Activated CD8-positive, alpha-beta memory T cell treated with anti-CD3 and anti-CD28 coated beads for 4 hours (primary cell): ENCODE data around the gene OR4N2.
"Not testable (repeated sequence)": the region's sequence is repeated elsewhere in the genome, so short reads cannot be mapped to it uniquely, and the experiment has no call there.

Experiments used
- DNase-seq, 2 donors: peaks; one replicate each; pipeline ENCODE4 v3.0.0-alpha.2; 2020; ENCODE audit warnings: low read depth in 2 of 2

OR4N2 gene

GRCh38 chr14:19803470-19803869 is at the start of gene OR4N2:
TSS of gene OR4N2 (plus strand) at chr14:19803770. CDS start at chr14:19827449, 23,679 bp downstream.
- DNase-seq, result not testable (repeated sequence)

- DNase-seq, result no peak
Observed at GRCh38 chr14:19754172-19754571, 49.4 kb upstream of the OR4N2 start.

- DNase-seq, result not testable (repeated sequence)
Observed at GRCh38 chr14:19771491-19771890, 32.1 kb upstream of the OR4N2 start.

- DNase-seq, result no peak
Observed at GRCh38 chr14:19771895-19772430, 31.6 kb upstream of the OR4N2 start.

DNA sequence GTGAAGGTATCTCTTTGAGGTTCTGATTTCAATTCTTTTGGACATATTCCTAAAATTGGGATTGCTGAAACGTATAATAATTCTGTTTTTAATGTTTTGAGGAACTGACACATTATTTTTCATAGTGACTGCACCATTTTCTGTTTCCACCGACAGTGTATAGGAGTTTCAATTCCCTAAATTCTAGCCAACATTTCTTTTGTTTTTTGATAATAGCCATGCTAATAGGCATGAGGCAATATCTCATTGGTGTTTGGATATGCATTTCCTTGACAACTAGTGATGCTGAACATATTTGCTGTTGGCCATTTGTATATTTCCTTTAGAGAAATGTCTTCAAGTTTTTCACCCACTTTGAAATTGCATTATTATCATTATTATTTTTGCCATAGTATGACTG is 31.1 kb upstream of the OR4N2 start:
- not testable (repeated sequence) for DNase-seq

DNA sequence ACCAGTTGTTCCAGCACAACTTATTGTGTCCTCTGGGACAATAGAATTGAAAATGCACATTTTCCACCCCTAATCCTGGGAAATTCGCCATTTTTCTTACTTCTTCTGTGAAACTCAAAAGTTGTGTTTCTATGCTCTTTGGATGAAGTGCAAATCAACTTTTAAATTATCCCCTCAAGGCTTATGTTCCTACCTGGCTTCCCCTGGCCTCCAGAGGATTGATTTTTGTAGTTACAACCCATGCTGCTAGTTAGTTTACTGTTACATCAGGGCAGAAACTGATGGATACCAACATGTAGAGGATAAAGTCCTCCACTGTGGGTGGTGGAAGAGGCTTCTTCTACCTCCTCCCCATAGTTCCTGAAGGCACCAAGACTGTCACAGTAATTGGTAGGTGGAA is 30.4 kb upstream of the OR4N2 start, which contains the start of gene OR4M1:
Gene OR4M1, plus strand, starts transcription at position 301 of the 400 bp plus-strand sequence. CDS start 6,819 bp downstream, outside the sequence.
- DNase-seq, result not testable (repeated sequence)

- no peak for DNase-seq
Observed at GRCh38 chr14:19775587-19775986, 28.0 kb upstream of the OR4N2 start.

DNA sequence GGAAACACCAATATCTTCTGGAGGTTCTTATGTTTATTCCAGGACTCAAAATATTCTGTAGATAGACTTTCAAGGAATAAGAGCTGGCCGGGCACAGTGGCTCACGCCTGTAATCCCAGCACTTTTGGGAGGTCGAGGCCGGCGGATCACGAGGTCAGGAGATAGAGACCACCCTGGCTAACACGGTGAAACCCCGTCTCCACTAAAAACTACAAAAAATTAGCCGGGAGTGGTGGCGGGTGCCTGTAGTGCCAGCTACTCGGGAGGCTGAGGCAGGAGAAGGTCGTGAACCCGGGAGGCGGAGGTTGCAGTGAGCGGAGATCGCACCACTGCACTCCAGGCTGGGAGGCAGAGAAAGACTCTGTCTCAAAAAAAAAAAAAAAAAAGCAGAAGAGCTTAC is 17.7 kb upstream of the OR4N2 start:
- DNase-seq, result not testable (repeated sequence)

DNA sequence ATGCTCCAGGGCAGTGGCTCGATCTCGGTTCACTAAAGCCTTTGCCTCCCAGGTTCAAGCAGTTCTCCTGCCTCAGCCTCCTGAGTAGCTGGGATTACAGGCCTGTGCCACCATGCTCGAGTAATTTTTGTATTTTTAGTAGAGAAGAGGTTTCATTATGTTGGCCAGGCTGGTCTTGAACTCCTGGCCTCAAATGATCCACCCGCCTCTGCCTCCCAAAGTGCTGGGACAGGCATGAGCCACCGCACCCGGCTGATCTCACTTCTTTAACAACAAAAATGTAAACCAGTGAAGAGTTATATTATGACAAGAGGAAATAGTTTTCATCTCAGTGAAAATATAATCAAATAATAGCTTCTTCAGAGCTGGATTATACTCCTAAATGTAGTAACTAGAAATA is 16.3 kb upstream of the OR4N2 start:
- not testable (repeated sequence) for DNase-seq

DNA sequence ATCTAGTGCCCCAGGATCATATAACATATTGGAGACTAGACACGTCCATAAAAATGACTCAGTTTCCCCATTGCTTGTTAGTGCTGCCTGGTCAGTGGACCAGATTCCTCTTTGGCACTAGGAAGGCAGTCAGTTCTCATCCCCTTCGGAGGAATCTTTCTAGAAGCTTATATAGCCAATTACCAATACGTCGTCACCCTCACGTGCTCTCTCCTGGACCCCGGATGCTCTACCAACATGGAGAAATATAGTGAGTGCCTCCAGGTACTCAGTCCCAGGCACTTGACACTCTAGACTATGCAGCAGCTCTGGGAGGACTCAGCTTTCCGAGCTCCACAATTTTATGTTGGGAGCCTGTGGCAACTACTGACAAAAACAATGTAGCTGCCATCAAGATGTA is 15.4 kb upstream of the OR4N2 start:
- DNase-seq, result not testable (repeated sequence)

DNA sequence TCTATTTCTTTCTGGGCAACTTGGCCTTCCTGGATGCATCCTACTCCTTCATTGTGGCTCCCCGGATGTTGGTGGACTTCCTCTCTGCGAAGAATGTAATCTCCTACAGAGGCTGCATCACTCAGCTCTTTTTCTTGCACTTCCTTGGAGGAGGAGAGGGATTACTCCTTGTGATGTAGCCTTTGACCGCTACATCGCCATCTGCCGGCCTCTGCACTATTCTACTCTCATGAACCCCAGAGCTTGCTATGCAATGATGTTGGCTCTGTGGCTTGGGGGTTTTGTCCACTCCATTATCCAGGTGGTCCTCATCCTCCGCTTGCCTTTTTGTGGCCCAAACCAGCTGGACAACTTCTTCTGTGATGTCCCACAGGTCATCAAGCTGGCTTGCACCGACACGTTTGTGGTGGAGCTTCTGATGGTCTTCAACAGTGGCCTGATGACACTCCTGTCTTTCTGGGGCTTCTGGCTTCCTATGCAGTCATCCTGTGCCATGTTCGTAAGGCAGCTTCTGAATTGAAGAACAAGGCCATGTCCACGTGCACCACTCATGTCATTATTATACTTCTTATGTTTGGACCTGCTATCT is 7.0 kb upstream of the OR4N2 start:
- not testable (repeated sequence) for DNase-seq

DNA sequence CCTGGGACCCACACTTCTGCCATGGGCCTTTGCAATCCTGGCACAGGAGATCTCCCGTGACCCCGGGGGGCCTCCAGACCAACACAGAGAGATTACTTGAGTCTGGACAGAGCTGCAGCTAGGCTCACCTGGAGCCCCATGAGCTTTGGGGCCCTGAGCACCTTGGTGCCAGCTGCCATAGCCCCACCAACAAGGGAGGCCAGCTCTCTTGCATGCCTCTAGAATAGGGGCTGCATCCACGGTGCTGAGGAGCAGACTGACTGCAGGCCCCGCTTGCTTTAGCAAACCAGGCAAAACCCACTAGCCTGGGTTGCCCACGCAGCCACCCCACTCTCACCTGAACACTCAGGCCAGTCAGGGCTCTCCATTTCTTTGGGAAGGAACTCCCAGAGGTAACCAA is 3.7 kb upstream of the OR4N2 start:
- no peak for DNase-seq

DNA sequence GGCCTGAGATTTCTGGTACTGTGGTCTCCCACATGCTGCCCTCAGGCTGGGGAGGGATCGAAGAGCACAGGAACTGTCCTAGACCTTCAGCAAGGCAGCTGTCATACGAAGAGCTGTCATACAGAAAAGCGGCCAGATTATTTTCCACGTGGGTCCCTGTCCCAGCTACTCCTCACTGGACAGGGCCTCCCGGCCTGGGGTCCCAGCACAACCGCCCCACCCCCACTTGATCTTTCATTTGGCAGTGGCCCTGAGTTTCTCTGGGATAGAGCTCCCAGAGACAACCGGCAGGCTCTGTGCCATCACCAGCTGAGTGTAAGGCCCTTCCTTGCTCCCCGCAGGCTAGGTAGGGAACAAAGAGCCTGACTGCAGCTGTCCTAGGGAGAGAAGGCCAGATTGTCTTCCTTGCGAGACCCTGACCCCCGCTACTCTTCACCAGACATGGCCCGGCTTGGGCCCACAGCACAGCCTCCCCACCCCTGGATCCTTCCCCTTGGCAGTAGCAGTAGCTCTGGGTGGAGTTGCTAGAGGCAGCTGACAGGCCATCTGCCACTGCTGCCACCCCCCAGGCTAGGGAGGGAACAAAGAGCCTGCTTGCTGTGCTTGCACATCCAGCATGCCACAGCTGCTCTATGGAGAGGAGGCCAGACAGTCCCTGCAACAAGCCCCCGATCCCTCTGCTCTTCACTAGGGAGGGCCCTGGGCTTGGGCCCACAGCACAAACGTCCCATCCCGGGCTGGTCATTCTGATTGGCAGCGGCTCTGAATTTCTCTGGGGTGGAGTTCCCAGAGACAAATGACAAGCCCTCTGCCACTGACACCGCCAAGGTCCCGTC is 3.1 kb upstream of the OR4N2 start:
- no peak for DNase-seq

- no peak for DNase-seq
Observed at GRCh38 chr14:19801118-19801464, 2.5 kb upstream of the OR4N2 start.

DNA sequence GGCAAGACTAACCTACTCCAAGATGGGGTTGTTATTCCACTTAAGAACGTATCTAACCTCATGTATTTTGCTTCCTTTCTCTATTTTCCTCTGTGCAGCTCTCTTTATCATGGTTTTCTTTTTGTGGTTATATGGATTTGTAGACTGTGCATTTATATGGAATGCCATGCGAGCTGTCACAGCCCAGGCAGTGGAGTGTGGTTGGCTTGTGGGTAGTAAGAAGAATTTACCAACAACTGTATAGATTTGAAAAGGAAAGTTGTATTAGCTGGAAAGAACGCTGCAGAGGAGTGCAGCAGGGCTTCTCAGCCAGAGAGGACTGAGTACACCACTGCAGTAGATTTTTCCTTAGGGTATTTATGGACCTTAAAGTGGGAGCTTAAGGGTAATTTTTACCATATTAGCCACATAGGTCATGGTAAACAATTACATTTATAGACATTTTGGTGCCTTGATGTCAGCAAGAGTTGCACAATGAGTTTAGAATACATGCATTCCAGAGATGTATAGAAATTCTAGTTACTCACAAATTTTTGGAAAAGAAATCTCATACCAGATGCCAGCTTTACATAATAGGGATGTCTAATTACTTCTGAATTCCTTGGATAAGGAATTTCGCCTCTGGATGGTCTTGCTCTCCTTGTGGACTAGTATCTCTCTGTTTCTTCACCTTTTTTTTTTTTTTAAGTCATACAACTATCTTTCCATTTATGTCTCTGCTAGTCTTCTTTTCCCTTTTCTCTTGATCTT is 9.8 kb downstream of the OR4N2 start:
- DNase-seq, result not testable (repeated sequence)

- DNase-seq, result not testable (repeated sequence)
Observed at GRCh38 chr14:19819879-19820278, 16.3 kb downstream of the OR4N2 start.

GRCh38 chr14:19821016-19821415 is 17.4 kb downstream of the OR4N2 start:
- DNase-seq, result not testable (repeated sequence)

- no peak for DNase-seq
Observed at GRCh38 chr14:19823178-19823577, 19.6 kb downstream of the OR4N2 start.

DNA sequence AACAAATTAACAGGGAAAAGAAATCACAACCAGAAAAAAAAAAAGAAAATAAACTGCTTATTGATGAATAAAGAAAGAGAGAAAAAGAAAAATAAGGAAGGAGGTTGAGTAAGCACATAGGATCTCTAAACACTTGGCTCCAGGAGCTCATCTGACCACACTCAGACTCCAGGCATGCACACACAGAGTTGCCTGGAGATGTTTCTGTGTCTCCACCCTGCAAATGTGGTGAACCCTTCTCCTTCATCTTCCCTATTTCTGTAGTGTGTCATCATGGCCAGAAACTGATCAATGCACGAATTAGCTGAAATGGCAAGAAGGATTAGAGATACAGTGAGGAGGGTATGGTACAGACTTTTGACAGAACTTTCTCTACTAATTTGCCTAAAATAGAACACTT is 20.2 kb downstream of the OR4N2 start:
- no peak for DNase-seq

GRCh38 chr14:19827626-19828244 is 24.2 kb downstream of the OR4N2 start:
- DNase-seq, result not testable (repeated sequence)

DNA sequence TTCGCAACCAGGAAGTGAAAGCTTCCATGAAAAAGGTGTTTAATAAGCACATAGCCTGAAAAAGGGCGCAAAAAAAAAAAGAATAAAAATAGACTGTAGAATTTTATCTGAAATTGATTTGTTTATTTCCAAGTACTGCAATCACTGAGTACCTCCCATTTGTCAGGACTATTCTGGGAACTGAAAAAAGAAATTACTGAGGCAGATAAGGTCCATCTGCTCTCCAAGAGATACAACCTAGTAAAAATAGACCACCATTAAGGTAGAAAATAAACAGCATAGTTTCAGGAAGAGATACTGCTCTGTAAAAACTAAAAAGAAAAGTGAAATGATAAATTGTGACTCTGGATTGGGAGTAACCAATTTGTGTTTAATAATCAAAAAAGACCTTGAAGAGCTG is 24.7 kb downstream of the OR4N2 start:
- DNase-seq, result no peak
